GM12873 (cell line): ENCODE results near the gene MRPL17.

Source experiments
- TF ChIP-seq, protein P1 (sequence below): IDR thresholded peaks from 2 replicates; pipeline ENCODE4 v1.5.1; 2012; ENCODE audit warnings: low read depth, mild to moderate bottlenecking, moderate library complexity, low read length, control low read depth; ENCODE audit not compliant: insufficient read depth; ENCODE audit errors: missing control alignments

The MRPL17 gene

DNA sequence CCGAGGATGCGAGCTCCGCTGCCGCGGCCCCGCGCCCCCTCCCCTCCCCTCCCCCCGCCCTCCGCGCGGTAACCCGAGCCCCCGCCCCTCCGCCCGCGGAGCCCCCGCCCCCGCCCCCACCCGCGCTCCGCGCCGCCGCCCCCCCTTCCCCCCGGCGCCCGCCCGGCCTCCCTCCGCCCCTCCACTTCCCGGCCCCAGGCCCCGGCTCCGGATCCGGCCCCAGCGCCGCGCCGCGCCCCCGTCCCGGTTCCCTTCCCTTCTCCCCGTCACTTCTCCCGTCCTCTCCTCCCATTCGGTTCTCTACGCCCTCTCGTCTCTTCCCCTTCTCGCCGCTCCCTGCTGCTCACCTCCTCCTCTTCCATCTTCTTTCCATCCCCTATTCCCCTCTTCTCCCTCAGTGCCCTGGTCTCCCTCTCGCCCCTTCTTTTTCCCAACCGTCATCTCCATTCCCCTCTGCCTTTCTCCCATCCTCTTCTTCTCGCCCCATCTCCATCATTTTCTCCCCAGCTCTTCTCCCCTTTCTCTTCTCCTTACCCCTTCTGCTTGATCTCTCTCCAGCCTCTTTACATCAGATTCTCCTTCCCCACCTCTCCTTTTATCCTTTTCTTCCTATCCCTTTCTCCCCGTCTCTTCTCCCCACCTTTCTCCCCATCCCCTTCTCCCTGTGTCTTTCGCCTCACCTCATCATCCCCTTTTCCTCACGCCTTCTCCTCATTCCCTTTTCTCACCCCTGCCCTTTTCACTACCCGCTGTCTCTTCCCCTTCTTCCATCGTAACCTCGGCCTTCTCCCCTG, 27.2 kb downstream of the MRPL17 start, which contains the start of gene DCHS1:
TSS of gene DCHS1 (minus strand) at position 20 of the 794 bp plus-strand sequence. CDS start 14,196 bp downstream, outside the sequence.
- TF ChIP-seq, protein P1, sequence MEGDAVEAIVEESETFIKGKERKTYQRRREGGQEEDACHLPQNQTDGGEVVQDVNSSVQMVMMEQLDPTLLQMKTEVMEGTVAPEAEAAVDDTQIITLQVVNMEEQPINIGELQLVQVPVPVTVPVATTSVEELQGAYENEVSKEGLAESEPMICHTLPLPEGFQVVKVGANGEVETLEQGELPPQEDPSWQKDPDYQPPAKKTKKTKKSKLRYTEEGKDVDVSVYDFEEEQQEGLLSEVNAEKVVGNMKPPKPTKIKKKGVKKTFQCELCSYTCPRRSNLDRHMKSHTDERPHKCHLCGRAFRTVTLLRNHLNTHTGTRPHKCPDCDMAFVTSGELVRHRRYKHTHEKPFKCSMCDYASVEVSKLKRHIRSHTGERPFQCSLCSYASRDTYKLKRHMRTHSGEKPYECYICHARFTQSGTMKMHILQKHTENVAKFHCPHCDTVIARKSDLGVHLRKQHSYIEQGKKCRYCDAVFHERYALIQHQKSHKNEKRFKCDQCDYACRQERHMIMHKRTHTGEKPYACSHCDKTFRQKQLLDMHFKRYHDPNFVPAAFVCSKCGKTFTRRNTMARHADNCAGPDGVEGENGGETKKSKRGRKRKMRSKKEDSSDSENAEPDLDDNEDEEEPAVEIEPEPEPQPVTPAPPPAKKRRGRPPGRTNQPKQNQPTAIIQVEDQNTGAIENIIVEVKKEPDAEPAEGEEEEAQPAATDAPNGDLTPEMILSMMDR, result no peak

DNA sequence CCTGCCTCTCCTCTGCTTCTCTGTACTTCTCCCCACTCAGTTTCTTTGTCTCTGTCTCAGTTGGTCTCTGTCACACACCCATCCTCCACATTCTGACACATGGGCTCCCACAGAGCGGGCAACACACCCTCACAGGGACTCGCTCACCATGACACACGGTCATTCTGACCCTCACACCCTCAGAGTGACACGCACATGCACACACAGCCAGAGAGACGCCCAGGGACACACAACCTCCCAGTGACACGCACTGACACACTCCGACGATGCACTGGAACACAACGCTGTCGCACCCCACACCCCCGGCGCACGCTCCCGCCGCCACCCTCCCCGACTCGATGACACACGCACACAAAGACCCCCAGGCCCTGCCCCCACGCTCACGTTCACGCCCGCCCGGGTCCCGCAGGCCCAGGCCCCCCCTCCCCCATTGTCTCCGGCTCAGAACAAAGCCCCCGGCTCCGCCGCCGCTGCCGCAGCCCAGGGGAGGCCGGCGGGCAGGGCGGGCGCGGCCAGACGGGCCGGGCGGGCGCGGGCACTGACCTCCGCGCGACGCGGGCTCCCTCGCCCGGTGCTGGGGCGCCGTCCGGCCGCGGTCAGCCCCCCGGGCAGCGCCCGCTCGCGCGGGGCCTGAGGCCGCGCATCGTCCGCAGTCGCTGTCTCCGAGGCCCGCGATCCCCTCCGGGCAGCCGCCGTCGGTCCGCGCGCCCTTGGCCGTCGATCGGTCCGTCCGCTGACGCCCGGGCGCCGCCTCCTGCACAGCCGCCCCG, 27.9 kb downstream of the MRPL17 start:
- TF ChIP-seq, protein P1, result no peak

DNA sequence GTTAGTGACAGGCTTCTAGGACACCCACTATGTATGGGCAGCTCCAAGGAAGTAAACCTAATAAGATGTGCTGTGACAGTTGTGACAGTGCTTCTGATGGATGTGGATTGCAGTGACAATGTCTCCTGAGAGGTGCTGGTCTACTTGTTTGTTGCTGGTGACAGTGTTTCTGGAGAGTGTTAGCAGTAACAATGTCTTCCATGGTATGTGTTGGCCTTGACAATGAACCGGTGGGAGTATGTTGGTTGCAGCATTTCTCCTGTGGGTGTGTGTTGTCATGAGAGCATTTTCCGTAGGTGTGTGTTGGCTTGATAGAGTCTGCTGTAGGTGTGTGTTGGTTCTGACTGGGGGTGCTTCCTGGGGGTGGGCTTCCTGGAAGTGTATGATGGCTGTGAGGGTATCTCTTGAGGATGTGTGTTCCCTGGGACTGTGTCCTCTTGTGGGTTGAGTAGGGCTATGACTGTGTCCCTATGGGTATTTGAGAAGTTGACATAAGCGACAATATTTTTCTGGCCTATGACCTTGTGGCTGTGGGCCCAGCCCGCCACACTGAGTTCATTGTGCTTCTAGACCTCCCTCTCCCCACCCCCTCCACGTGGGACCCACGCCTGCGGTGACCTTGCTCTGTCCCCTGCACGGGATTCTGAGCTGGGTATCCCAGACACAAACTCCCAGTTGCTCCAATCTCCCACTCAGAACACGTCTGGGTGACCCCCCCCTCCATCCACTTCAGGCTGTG, 28.7 kb downstream of the MRPL17 start:
- TF ChIP-seq, protein P1, result no peak

DNA sequence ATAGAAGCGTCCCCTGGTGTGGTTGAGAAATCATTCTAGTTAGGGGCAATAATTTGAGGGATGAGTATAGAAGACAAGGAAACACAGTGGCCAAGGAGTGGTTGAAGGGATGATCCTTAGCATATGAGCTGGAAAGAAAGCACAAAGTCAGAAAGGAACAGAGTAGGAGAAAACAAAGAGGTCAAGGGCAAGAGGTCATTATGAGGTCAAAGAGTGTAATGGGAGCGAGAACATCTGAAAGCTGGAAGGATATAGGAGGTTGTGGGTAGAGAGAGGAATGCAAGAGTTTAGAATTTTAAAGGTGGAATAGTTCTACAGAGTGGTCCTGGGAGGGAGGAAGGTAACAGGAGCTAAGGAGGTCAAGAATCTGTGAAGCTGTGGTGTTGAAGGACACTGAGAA, 29.5 kb downstream of the MRPL17 start:
- TF ChIP-seq, protein P1, result no peak

DNA sequence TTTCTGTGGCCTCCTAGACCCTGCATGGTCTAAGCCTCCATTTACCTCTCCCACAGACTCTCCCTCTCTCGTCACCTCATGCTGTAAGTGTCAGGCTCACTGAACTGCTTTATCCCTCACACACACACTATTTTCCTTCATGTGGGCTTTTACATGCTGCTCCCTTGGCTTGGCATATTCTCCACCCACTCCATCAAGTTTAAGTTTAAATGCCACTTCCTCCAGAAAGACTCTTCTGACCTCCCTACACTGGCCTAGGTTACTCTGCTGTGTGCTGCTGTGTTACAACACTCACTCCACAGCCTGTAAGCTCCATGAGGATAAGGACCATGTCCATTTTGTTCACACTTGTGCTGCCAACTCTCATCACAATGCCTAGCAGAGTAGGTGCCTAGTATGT, 30.0 kb downstream of the MRPL17 start:
- TF ChIP-seq, protein P1, result no peak

DNA sequence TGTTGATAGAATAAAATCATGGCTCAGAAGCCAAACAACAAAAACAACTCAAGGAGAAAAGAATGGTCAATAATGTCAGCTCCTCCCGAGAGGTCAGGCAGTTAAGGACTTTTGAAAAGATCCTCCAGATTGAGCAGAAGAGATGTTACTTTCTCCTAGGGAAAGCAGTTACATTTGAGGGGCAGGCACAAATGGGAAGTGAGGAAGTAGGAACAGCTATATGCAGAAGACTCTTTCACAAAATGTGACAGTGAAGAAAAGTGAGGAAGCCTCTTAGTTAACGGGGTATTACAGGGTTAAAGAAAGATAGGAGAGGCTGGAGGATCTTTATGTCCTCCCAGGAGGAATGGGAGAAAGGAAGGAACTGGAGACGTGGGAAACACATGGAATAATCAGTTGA, 31.0 kb downstream of the MRPL17 start:
- TF ChIP-seq, protein P1, result no peak

DNA sequence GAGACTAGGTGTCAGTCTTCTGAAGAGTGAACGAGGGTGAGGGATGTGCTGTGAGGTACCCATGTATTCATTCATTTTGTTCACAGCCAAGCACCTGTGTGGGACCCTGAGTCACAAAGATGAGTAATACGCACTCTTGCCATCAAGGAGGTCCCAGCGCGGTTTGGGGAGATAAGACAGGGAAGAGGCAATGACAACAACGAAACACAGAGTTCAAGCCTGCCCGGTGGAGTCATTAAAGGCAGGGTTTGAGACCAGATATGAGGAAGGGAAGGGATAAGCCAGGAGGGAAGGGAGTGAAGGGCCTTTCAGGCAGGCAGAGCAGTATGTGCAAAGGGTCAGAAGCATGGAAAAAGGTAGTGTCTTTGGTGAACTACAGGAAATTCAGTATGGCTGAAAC, 32.2 kb downstream of the MRPL17 start:
- TF ChIP-seq, protein P1, result no peak
